GM18520 (cell line): ENCODE results near the gene RDX.

Experiments
- ATAC-seq: cut with Tn5 transposase; IDR thresholded peaks from one replicate; pipeline ENCODE4 v1.9.1; 2021; ENCODE audit not compliant: unreplicated experiment

The RDX gene

DNA sequence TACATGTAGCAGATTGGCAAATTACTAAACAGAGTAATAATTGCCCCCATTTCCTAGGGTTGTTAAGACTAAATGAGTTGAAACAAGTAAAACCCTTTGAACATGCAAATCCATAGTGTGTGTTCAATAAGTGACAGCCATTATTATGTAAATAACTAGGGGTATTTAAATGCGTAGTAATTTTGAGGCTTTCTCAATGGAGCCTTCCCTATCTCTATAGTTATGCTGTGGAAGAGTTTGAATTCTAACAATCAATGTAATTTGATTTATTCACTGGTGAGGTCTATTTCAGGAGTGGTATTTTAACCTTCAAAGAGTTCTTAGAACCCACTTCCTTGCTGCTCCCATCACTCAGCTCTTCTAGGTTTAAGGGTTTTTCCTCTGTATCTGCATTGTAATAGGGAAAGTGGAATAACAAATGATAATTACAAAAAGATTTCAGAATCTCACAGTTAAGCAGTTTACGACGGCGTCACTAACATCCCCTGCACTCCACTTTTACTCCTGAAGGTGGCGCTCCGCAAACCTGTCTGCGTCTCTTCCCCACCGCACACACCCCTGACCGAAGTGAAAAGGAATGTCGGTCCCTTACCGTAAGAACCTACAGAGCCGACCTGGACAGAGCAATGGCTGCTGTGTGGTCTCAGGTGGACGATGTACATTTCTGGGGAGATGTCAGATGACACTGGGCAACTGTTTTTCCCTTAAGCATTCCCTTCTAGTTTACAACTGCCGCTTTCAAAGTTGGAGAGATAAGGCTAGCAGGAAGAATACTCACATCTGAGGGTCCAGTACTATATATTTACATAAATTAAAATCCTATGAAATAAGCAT lies 122.4 kb downstream of the RDX start:
- no peak for ATAC-seq

DNA sequence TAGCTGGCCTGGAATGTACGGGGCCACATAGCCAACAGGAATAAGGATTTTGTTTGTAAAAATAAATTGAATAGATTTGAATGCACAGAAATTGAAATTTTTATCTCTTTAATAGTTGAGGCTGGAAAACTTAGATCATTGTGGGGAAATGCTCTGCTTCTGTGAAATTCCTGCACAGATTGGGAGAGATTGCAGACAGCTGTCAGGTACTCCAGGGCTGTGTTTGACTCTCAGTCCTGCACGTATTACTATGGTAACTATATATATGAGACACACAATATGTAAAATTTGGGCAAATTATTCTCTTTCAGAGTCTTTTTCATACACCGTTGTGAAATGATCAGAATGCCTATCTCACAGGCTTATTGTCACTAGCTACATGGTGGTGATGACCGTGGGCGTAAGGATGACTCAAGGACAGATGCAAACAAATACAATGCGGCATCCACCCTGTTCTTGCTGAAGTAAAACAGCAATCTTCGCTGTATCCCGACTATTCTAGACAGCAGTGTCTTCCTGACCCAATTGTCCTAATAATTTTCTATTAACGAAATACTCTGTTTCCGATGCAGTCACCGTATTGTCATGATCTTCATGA lies 123.8 kb downstream of the RDX start:
- ATAC-seq = no peak

DNA sequence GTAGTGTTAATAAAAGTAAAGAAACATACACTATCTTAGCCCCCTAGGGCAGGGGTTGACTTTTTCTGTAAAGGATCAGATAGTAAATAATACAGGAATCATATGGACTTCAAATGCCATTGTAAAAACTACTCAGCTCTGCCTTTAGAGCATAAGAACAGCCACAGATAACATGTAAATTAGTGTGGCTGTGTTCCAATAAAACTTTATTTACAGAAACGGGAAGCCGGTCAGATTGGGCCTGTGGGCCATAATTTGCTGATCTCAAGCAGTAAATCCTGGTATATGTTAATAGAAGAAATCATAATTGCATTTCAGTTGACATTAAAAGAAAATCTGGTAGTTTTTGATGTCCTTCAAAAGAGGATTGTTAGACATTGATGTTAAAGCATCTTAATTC lies 126.7 kb downstream of the RDX start:
- no peak for ATAC-seq

DNA sequence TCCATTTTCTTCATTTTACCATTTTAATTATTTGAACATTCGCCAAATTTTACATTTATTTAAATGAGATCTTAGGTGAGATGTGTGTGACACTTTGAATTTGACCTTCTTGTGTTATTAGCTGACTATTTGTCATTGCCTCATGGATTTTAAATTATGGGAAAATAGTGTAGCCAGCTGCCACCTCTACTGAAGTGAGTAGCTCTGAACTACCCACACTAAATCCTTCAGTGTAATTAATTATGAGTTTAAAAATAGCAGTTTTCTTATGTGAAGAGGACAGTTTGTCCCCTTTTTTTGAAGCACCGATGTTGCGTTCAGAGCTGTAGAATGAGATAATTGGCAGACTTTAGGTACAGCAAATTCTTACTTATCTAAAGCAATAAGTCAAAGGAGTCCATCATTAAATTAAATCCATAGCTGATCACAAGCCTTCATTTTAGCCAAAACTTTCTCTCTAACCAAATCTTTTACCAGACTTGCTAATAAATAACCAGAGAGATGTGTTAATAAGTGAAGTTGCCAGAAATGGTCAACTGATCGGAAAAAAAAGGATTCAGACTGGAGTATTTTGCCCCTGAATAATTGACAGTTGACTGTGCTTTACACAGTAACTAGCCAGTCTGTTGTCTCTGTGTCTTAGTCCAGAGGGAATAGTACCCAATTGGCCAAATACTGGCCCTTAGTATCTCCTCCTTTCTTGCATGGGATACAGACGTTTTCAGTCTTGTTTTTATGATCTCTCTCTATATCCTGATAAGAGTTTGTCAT lies 128.2 kb downstream of the RDX start:
- ATAC-seq = no peak

DNA sequence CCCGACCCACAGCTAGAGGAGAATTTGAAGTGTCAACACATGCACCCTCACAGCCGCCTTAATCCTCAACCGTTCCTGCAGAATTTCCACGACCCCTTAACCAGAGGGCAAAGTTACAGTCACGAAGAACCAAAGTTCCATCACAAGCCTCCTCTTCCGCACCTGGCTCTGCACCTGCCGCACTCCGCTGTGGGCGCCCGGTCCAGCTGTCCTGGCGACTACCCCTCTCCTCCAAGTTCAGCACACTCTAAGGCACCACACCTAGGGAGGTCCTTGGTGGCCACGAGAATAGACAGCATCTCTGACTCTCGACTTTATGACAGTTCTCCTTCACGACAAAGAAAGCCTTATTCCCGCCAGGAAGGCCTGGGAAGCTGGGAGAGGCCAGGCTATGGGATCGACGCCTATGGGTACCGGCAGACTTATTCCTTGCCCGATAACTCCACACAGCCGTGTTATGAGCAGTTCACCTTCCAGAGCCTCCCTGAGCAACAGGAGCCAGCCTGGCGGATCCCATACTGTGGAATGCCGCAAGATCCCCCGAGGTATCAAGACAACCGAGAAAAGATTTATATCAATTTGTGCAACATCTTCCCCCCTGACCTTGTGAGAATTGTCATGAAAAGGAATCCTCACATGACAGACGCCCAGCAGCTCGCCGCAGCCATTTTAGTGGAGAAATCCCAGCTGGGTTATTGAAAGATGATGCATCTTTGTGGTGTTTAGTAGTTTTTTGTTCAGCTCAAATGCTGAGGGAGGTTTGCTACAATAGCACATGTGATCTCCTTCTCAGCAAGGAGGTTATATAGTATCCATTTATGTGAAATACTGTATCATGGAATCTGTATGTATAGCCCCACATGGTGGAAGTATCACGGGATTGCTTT lies 131.1 kb downstream of the RDX start:
- ATAC-seq = no peak

DNA sequence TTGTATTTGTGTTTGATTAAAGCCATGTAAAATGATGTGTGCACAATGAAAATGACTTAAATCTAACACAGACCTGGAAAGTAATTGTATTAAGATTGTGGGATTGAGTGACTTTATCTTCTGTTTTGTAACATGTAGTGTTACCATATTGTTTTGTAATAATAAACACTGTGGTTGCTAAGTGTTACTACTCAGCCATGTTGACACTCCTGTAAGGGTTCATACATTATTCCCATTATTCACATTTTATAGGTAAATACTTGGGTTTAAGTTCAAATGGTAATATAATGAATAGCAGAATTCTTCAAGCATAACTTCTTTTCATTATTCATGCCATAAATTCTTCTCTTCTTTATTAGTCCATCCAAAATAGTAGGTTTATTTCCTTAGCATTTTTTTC lies 134.2 kb downstream of the RDX start:
- ATAC-seq = no peak

DNA sequence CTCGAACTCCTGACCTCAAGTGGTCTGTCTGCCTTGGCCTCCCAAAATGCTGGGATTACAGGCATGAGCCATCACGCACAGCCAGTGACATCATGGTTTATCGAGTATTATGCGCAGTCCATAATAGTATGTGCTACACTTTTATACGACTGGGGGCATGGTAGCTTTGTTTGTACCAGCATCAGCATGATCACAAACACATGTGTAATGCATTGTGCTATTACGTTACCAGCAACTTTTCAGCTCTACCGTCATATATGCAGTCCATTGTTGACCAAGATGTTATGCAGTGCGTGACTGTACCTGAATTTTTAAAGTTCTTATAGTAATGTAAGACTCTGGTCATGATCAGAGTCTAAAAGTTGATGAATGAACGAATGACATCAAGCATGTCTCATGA lies 135.4 kb downstream of the RDX start:
- no peak for ATAC-seq

DNA sequence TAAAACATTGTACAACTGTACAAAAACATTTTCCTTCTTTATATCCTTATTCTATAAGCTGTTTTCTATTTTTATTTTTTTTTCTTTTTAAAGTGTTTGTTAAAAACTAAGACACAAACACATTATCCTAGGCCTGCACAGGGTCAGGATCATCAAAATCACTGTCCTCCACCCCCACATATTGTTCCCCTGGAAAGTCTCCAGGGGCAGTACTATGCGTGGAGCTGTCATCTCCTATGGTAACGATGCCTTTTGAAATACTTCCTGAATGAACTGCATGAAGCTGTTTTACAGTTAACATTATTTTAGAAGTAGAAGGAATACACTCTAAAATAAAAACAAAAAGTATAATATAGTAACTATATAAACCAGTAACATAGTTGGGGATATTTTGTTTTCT lies 136.0 kb downstream of the RDX start:
- no peak for ATAC-seq

DNA sequence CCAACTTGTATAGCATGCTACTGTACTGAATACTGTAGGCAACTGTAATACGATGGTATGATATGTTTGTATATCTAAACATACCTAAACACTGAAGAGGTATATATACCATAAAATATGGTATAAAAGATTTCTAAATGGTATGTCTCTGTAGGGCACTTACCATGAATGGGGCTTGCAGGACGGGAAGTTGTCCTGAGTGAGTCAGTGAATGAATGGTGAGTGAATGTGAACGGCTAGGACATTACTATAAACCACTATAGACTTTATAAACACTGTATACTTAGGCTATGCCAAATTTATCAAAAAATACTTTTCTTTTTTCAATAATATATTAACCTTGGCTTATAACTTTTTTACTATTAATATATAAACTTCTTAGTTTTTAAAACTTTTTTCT lies 136.4 kb downstream of the RDX start:
- no peak for ATAC-seq

DNA sequence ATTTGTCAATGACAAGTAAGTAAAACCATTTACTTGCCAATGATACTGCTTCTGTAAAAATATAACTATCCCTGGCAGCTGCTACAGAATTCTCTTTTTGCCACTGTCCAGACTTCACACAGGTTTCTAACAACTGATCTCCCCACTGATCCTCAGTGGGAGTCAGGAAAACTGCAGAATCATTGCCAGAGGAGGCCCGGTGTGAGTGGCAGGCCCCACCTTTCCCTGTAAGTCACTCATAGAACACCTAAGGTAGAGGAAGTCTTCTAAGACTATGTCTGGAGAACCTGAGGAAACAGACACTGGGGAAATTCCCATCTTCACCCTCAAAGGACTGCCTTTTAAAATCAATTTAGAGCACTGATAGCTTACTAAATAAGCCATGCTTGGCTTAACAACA lies 136.9 kb downstream of the RDX start:
- ATAC-seq = no peak

DNA sequence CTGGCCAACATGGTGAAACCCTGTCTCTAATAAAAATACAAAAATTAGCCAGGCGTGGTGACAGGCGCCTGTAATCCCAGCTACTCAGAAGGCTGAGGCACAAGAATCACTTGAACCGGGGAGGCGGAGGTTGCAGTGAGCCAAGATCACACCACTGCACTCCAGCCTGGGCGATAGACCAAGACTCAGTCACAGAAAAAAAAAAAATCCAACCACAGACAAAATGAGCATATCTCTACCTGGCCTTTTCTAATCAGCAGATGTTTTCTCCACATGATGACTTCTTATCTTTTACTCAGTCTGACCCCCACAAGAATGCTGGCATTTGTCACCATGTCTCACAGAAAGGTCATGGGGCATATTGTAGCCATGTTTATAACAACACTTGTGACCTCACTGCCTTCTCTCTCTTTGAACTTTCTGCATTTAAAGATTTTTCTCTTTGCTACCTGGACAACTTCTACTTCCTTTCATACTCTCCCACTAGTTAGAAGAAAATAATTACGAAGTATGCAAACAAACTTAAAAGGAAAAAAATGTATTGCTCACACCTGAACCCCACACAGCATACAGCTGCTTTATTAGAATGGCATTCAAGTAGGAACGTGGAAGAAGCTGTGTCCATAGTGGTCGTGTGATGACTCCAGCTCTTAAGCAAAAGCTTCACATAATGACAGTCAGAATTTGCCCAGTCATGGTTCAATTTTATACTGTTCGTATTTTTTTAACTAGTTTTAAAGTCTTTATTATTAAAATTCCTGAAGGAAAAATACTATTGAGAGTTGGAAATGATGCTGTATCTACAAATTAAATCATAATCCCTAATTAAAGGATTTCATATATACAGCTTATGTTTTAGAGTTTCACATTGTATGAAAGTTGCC lies 137.9 kb downstream of the RDX start:
- no peak for ATAC-seq

DNA sequence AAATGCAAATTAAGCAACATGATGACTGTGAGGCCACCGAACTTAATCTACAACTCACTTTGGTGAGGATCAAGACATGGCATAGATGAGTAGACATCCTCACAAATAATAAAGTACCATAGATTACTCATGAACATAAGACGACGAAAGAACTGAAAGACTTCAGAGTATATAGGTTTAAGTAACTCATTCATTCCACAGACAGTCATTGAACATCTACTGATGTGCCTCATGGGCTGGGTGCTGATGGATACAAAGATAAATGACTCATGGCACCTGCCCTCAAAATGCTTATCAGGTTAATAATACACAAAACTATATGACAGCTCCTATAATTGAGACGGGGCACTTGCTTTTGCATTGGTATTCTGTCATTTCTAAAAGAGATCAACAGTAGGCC lies 139.9 kb downstream of the RDX start:
- no peak for ATAC-seq

DNA sequence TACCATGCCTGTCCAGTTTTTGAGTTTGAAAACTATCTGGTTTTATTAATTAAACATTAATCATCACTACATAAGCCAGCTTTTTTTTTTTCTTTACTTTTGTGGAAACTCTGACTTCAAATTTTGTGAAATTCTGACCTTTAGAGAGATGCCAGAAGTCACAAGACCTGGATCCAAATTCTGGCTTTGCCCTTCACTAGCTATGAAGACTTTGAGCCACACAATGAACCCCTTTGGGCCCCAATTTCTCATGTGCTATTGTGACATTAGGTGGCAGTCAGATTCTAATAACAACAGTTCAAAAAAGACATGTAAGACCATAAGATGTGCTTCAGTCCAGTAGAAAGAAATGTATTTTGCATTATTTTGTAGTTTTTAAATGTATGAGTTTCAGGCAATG lies 142.9 kb downstream of the RDX start:
- ATAC-seq = no peak

DNA sequence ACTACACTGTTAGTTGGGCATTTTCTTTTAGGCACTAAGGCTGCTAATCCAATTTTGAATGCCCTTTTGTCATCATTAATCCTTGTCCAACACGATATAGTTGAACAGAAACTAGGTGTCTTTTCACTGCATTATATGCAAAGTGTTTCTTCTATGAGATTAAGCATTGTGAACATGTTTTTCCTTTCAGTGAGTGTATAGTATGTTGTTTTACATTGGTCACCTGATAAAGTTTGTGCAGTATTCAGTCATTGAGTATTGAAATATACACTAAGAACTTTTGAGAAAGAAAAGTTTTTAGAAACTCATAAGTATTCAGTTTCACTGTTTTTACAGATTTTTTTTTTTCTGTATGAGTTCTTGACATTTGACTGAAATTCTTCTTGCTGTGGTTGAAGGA lies 144.2 kb downstream of the RDX start:
- no peak for ATAC-seq

DNA sequence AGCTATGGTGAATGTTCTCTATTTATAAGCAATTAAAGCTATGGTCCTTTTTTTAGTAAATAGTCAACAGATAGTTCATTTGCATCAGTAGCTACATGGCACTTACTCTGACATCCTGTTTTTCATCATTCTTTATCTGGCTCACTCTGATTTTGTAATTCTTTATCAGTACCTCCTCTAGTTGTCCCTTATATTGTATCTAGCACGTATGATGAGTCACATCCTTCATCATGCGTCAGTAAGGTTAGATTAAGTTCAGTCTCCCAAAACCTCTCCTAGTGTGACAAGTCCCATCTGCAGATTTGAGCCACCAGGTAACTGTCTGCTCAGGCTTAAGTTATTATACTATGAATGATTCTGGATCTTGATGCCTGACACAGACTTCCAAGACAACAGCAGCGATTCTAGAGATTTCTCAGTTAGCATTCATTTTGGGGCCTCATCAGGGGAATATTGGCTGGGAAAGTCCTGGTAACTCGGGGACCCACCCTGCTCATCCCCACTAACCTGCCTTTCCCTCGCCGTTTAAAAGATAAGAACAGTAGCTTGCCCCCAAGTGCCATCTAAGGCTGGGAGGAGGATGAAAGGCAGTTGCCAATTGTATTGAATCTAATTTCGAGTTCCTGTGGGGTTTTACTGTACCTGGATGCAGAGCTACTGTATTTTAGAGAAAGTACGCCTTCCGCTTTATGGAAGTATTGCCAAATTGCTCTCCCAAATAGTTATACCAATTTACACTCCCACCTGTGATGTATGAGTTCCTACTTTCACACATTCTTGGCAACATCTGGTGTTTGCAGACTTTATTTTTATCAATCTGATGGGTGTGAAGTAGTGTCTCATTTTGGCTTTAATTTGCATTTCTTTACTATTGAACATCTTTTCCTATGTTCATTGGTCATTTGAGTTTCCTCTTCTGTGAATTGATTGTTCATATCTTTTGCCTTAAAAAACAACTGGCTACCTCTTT lies 147.4 kb downstream of the RDX start:
- no peak for ATAC-seq

DNA sequence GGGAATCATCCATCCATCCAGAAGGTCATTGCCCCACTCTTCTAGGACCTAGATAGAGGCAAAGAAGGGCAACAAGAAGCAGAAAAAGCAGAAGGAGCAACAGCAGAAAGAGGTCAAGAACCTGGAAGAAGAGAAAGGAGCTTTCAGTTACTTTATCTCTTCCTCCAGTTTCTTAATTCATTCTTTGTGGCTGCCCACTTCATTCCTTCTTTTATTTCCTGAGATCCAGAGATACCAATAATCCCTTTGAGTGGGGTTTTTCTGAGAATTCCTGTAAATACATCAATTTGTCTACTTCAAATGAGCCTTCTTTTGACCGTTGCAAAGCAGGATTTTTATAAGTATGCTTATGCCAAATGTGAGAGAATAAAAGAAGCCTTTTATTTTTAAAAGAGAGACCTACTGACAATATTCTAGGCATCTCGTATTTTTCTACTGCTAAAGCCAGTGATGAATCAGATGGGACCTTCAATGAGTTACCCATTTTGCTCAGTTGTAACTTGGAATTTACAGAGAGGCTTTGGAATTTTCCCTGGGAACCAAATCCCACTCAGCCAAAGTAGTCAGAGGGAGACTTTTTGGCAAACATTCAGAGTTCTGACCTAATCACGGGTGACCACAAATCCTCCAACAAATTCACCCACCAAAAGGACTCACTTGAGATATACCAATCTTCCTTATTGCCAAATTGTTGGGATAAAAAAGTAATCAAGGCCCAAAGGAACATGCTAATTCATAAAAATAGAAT lies 148.3 kb downstream of the RDX start:
- ATAC-seq = no peak

DNA sequence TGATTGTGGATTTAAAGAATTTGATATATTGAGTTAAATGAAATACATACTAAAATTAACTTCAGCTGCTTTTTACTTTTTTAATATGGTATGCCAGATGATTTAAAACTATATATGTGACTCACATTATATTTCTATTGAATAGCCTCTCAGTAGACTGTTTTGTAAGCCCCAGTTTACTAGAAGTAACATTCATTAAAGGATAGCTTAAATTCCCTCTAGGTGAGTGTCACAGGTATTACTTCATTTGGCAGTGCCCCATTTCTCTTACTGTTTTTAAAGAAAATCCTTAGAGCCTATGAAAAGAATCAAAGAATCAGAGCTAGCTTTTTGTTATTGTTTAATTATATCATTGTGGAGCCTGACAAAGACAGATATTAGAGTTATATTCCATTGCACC lies 154.6 kb downstream of the RDX start:
- ATAC-seq = no peak

DNA sequence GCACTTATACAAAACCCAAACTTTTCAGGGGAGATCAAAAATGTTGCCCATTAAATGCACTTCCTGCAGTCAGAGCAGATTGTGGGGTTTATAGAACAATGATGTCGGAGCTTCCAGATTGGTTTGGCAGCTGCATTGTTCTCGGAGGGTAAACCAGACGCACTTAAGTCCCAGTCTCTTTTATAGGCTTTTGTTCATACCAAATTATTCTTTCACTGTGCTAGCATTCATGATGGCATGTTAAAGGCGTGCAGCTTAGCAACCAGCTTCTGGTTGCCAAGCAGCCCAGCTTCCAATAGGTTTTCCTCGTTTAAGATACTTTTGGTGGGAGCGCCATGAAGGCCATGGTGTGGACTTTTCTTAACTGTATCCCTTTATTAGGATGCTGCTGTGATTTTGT lies 162.3 kb downstream of the RDX start:
- no peak for ATAC-seq
